Activated naive CD8-positive, alpha-beta T cell treated with anti-CD3 and anti-CD28 coated beads, Interleukin-2, amount 50 U/mL, for 16 hours (primary cell): ENCODE results near the gene LSMEM2.

Experiments
- DNase-seq: peaks from one replicate; pipeline ENCODE4 v3.0.0-alpha.2; 2020; ENCODE audit warnings: low read depth, low spot score

Gene LSMEM2

DNA sequence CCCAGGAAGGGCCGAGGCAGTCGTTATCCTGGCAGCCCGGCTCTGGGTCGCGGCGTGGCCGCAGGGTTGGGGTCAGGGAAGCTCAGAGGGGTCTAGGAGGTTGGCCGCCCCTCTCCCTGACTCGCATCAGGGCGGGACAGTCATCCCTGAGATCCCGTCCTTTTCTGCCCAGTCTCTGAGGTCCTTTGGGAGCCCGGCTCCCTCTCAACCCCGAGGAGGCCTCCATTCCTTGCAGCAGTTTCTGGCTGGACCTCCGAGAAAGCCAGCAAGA, 43.2 kb downstream of the LSMEM2 start:
- no peak for DNase-seq

- DNase-seq, result no peak
These were observed 43.7 kb downstream of the LSMEM2 start, which contains the start of gene HYAL2 for GRCh38 chr3:50322386-50323091. TSS of gene HYAL2 (minus strand) at chr3:50322745. CDS start at chr3:50320489, 2,256 bp downstream.

GRCh38 chr3:50323092-50323600, 44.3 kb downstream of the LSMEM2 start:
- DNase-seq, result no peak

- DNase-seq, result no peak
These were observed 44.8 kb downstream of the LSMEM2 start for GRCh38 chr3:50323614-50324199.

- DNase-seq, result peak; percentile 40
These were observed 45.6 kb downstream of the LSMEM2 start for GRCh38 chr3:50324351-50325112.

DNA sequence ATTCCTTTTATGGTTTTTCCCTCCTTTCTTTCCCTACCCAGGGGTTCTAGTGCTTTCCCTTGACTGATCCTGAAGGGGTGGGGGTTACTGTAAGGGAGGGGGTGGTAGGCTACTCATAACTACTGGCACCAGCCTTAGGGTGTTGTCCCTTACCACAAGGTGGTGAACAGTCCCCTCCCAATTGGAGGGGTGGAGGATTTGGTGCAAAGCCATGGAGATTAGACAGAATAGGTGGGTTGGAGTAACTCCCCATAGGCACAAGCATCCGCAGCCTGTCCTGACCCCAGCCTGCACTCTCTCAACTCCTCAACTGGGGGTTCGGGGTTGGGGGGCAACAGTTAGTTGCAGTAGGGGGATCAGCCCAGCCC, 46.2 kb downstream of the LSMEM2 start:
- DNase-seq, result no peak

GRCh38 chr3:50325497-50326181, 46.8 kb downstream of the LSMEM2 start:
- DNase-seq, result no peak

- no peak for DNase-seq
These were observed 47.3 kb downstream of the LSMEM2 start for GRCh38 chr3:50326182-50326541.

- DNase-seq, result no peak
These were observed 48.2 kb downstream of the LSMEM2 start for GRCh38 chr3:50327129-50327528.

GRCh38 chr3:50327943-50328691, 49.2 kb downstream of the LSMEM2 start, which contains the start of gene TUSC2:
TSS of gene TUSC2 (minus strand) at chr3:50328223. CDS start at chr3:50328099, 124 bp downstream.
- DNase-seq, result peak; percentile 84

- DNase-seq, result no peak
These were observed 51.4 kb downstream of the LSMEM2 start for GRCh38 chr3:50330330-50330729.

- DNase-seq, result no peak
These were observed 52.5 kb downstream of the LSMEM2 start for GRCh38 chr3:50331364-50331907.

GRCh38 chr3:50333744-50334328, 54.9 kb downstream of the LSMEM2 start:
- DNase-seq, result no peak

DNA sequence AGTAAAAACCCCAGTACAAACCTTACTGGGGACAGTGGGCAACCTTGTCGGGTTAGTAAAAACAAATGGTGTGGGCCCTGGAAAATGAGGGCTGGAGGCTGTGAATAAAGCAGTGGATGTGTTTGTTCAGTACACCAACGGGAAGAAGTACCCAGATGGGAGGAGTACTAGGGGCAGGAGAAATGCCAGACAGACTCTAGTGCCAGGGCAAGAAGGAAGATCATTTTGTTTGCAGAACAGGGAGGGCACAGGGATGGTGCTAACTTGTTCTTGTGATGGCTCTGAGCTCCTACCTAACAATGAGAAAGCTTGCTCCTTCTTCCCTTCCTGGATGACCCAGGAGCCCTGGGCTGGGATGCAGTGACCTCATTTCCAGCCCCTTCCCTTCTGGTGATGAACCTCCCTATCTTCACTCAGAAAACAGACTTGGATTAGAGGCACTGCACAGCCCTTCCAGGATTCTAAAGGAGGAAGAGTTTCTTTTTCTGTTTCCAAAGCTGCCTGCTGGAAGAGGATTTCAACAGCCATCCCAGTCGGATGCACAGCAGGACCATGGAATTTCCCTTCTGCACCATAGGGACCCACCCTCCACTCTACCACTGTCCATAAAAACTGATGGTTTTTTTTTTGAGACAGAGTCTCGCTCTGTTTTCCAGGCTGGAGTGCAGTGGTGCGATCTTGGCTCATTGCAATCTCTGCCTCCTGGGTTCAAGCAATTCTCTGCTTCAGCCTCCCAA, 55.6 kb downstream of the LSMEM2 start:
- DNase-seq, result no peak

DNA sequence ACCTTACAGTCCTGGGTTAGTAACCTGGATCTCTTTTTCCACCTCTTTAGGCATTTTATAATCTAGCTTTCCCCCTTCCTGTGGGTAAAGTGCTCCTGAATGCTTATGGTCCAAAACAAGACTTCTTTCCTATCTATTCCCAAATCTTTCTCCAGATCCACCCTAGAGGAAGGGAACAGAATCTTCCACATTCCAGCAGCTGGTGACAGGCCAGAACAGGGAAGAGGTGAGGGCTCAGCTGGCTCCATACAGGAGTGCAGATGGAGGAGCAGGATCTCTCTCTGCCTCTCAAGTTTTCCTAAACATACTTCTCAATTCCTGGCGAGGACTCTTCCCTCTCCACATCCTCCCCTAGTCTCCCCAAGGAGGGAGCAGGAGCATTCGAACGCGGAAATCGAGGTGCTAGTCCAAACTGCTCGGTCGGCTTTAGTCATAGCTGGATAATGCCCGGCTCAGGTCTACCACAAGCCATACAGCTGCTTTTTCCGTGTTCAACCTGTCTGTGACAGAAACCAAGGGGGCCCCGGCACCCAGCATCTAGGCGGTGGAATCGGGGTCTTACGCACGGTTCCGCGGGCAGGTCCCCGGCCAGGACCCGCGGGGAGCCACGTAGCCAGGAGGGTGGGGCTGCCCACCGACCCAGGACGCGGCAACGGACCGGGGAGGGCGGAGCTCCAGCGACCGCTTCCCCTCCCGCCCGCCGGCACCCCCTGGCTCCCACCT, 57.7 kb downstream of the LSMEM2 start:
- DNase-seq, result no peak

DNA sequence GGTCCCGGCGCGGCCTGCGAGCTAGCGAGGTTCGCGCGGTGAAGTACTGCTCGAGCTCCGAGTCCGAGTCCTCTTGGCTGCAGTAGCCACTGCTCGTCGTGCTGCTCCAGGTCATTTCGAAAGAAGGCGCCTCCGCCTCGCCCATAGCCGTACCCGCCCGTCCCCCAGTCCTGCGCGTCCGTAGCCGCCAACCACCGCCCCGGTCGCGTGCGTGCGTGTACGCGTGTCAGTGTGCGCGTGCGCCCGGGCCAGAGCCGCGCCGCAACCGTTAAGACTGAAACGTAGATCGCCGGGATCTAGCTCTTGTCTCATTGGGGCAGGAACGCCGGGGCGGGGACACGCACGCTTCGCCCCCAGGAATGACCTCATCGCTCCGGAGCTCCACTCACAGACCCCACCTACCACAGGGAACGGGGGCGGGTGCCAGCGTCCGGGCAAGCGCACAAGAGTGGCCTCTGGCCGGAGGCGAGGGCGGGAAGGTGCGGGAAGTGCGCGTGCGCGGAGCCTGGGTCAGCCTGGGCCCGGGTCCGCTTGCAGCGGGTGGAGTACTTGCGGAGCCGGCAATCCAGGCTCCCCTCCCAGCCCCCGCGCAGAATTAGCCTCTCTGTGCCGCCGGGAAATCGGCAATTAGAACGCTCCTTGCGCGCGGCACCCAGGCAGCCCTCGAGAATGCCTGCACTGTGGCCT, 58.4 kb downstream of the LSMEM2 start:
- peak; percentile 93 for DNase-seq
